ENCODE measurements around the gene UBE3C.

Gene UBE3C

DNA sequence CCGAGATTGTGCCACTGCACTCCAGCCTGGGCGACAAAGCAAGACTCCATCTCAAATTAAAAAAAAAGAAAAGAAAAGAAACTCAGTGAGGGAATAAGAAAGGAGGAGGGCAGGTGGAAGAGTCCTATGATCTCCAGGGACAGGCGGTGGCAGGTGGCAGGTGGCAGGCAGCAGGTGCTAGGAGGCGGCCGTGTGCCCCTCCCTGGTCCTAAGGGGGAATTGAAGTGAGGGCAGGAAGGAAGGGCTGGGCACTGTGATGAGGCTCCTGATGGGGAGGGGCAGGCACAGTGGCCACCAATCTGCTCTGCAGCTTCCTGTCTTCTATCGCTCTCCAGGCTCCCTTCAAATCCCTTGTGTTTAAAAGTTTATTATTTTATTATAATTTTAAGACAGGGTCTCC lies 41.2 kb upstream of the UBE3C start:
- no peak for TF ChIP-seq EGR1 (IDR thresholded peaks at IDR 0.05)
- no peak for TF ChIP-seq TEAD4 (IDR thresholded peaks at IDR 0.05)
- no peak for TF ChIP-seq TAF1 (IDR thresholded peaks at IDR 0.05; ENCODE audit: low read depth)
- TF ChIP-seq, protein P1, sequence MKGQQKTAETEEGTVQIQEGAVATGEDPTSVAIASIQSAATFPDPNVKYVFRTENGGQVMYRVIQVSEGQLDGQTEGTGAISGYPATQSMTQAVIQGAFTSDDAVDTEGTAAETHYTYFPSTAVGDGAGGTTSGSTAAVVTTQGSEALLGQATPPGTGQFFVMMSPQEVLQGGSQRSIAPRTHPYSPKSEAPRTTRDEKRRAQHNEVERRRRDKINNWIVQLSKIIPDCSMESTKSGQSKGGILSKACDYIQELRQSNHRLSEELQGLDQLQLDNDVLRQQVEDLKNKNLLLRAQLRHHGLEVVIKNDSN (IDR thresholded peaks at IDR 0.05): no peak
- TF ChIP-seq FOXM1 (IDR thresholded peaks at IDR 0.05; ENCODE audit: borderline replicate concordance, low read depth): no peak
- no peak for TF ChIP-seq RAD21 (IDR thresholded peaks at IDR 0.05; ENCODE audit: low read depth)
- TF ChIP-seq ZBTB7A (IDR thresholded peaks at IDR 0.05; ENCODE audit: low read depth): no peak
- TF ChIP-seq YY1 (IDR thresholded peaks at IDR 0.05; ENCODE audit: low read depth): no peak
- TF ChIP-seq, protein P2, sequence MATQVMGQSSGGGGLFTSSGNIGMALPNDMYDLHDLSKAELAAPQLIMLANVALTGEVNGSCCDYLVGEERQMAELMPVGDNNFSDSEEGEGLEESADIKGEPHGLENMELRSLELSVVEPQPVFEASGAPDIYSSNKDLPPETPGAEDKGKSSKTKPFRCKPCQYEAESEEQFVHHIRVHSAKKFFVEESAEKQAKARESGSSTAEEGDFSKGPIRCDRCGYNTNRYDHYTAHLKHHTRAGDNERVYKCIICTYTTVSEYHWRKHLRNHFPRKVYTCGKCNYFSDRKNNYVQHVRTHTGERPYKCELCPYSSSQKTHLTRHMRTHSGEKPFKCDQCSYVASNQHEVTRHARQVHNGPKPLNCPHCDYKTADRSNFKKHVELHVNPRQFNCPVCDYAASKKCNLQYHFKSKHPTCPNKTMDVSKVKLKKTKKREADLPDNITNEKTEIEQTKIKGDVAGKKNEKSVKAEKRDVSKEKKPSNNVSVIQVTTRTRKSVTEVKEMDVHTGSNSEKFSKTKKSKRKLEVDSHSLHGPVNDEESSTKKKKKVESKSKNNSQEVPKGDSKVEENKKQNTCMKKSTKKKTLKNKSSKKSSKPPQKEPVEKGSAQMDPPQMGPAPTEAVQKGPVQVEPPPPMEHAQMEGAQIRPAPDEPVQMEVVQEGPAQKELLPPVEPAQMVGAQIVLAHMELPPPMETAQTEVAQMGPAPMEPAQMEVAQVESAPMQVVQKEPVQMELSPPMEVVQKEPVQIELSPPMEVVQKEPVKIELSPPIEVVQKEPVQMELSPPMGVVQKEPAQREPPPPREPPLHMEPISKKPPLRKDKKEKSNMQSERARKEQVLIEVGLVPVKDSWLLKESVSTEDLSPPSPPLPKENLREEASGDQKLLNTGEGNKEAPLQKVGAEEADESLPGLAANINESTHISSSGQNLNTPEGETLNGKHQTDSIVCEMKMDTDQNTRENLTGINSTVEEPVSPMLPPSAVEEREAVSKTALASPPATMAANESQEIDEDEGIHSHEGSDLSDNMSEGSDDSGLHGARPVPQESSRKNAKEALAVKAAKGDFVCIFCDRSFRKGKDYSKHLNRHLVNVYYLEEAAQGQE (IDR thresholded peaks at IDR 0.05; ENCODE audit: low read depth): no peak
- no peak for TF ChIP-seq NFIC (IDR thresholded peaks at IDR 0.05)
- no peak for TF ChIP-seq CEBPB (IDR thresholded peaks at IDR 0.05)
- TF ChIP-seq TCF12 (IDR thresholded peaks at IDR 0.05; ENCODE audit: low read depth): no peak
- no peak for TF ChIP-seq CREB1 (IDR thresholded peaks at IDR 0.05; ENCODE audit: low read depth)
- TF ChIP-seq, protein P3, sequence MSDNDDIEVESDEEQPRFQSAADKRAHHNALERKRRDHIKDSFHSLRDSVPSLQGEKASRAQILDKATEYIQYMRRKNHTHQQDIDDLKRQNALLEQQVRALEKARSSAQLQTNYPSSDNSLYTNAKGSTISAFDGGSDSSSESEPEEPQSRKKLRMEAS (IDR thresholded peaks at IDR 0.05): no peak
- TF ChIP-seq EP300 (IDR thresholded peaks at IDR 0.05; ENCODE audit: borderline replicate concordance): no peak

- TF ChIP-seq, protein P1 (IDR thresholded peaks at IDR 0.05): no peak
- TF ChIP-seq CREB1 (IDR thresholded peaks at IDR 0.05; ENCODE audit: low read depth) (no peak), TEAD4 (IDR thresholded peaks at IDR 0.05) (no peak), EGR1 (IDR thresholded peaks at IDR 0.05) (no peak), RAD21 (IDR thresholded peaks at IDR 0.05; ENCODE audit: low read depth) (no peak)
Measured at GRCh38 chr7:157111311-157111710, 27.4 kb upstream of the UBE3C start.

DNA sequence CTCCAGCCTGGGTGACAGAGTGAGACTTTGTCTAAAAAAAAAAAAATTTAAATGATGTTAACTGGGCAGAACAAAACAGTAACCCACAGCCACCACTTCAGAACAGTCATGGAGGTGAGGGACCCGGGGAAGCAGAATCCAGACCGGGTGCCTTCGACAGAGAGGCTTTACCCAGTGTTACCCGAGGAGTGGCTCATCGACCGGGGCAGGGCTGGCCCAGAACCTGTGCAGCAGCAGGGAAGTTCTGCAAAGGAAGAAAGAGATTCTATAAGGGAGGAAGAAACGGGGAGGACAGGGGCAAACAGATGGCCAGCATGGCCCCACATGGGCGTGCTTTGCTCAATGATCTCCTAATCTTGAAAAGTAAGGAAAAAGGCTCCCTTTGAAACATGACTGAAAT lies 26.0 kb upstream of the UBE3C start:
- TF ChIP-seq NFIC (IDR thresholded peaks at IDR 0.05): no peak
- TF ChIP-seq YY1 (IDR thresholded peaks at IDR 0.05; ENCODE audit: low read depth): no peak
- no peak for TF ChIP-seq ZBTB7A (IDR thresholded peaks at IDR 0.05; ENCODE audit: low read depth)
- TF ChIP-seq EGR1 (IDR thresholded peaks at IDR 0.05): no peak
- no peak for TF ChIP-seq TAF1 (IDR thresholded peaks at IDR 0.05; ENCODE audit: low read depth)
- no peak for TF ChIP-seq CREB1 (IDR thresholded peaks at IDR 0.05; ENCODE audit: low read depth)
- no peak for TF ChIP-seq RAD21 (IDR thresholded peaks at IDR 0.05; ENCODE audit: low read depth)
- TF ChIP-seq FOXM1 (IDR thresholded peaks at IDR 0.05; ENCODE audit: borderline replicate concordance, low read depth): no peak
- TF ChIP-seq EP300 (IDR thresholded peaks at IDR 0.05; ENCODE audit: borderline replicate concordance): no peak
- TF ChIP-seq, protein P2 (IDR thresholded peaks at IDR 0.05; ENCODE audit: low read depth): no peak
- no peak for TF ChIP-seq TEAD4 (IDR thresholded peaks at IDR 0.05)
- no peak for TF ChIP-seq TCF12 (IDR thresholded peaks at IDR 0.05; ENCODE audit: low read depth)
- TF ChIP-seq, protein P3 (IDR thresholded peaks at IDR 0.05): no peak
- TF ChIP-seq CEBPB (IDR thresholded peaks at IDR 0.05): no peak
- TF ChIP-seq, protein P1 (IDR thresholded peaks at IDR 0.05): no peak

GRCh38 chr7:157113607-157114006 lies 25.1 kb upstream of the UBE3C start:
- no peak for TF ChIP-seq NFIC (IDR thresholded peaks at IDR 0.05)
- TF ChIP-seq TEAD4 (IDR thresholded peaks at IDR 0.05): no peak
- TF ChIP-seq EGR1 (IDR thresholded peaks at IDR 0.05): no peak
- TF ChIP-seq, protein P3 (IDR thresholded peaks at IDR 0.05): no peak
- TF ChIP-seq, protein P1 (IDR thresholded peaks at IDR 0.05): no peak

GRCh38 chr7:157116762-157117161 lies 22.0 kb upstream of the UBE3C start:
- TF ChIP-seq ZBTB7A (IDR thresholded peaks at IDR 0.05; ENCODE audit: low read depth) (no peak), EGR1 (IDR thresholded peaks at IDR 0.05) (no peak), EP300 (IDR thresholded peaks at IDR 0.05; ENCODE audit: borderline replicate concordance) (no peak), TAF1 (IDR thresholded peaks at IDR 0.05; ENCODE audit: low read depth) (no peak), YY1 (IDR thresholded peaks at IDR 0.05; ENCODE audit: low read depth) (no peak), CREB1 (IDR thresholded peaks at IDR 0.05; ENCODE audit: low read depth) (no peak), TEAD4 (IDR thresholded peaks at IDR 0.05) (no peak), FOXM1 (IDR thresholded peaks at IDR 0.05; ENCODE audit: borderline replicate concordance, low read depth) (no peak), RAD21 (IDR thresholded peaks at IDR 0.05; ENCODE audit: low read depth) (no peak), CEBPB (IDR thresholded peaks at IDR 0.05) (no peak), NFIC (IDR thresholded peaks at IDR 0.05) (no peak), TCF12 (IDR thresholded peaks at IDR 0.05; ENCODE audit: low read depth) (no peak)
- TF ChIP-seq, protein P3 (IDR thresholded peaks at IDR 0.05): no peak
- TF ChIP-seq, protein P2 (IDR thresholded peaks at IDR 0.05; ENCODE audit: low read depth): no peak
- TF ChIP-seq, protein P1 (IDR thresholded peaks at IDR 0.05): no peak

All from Ishikawa (cell line).